Measurements from ENCODE around the gene CYP4F22.
"Not testable (repeated sequence)": the region's sequence is repeated elsewhere in the genome, so short reads cannot be mapped to it uniquely, and the experiment has no call there.

Gene CYP4F22

DNA sequence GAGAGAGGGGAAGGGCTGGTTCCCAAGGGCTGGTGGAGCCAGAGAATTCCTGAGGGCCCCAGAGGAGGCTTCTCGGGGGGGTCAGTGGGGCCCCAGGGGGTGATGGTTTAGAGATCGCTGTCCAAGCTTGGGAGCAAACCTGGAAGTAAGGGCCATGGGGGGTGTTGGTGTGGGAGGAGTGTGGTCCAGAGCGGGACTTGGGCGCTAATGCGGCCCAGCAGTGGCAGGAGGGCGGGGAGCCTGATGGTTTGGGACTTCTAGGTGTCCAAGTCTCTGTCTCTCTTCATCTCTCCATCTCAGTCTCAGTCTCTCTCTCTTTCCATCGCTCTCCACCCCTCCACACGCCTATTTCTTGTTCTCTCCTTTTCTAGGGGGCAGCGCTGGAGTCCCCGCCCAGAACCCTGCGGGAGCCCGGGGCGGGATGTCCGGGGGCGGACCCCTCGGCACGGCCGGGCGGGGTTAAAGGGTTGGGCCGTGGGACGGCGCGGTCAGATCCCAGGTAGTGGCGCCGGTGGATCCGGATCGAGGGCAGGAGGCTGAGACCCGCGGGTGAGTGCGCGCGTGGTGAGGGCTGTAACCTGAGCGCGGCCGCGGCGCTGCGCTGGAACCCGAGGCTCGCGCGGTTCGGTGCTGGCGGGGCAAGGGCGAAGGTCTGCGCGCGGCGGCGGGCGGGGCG is at the start of gene CYP4F22:
Gene CYP4F22, plus strand, starts transcription at position 491 of the 676 bp plus-strand sequence. CDS start 16,812 bp downstream, outside the sequence.
- Mint-ChIP-seq H3K4me1 (peaks cover 3% of the 10 kb centered on the region), H3K4me3 (peak within 1 kb of the TSS; percentile 49), H3K9me3 (peaks cover 2% of the 10 kb centered on the region), H3K27ac (no peak within 1 kb of the TSS), H3K36me3 (peaks cover 2% of the 10 kb centered on the region), H3K27me3 (peaks cover 23% of the 10 kb centered on the region)
- ATAC-seq (ENCODE audit: low read depth) (no peak), DNase-seq (ENCODE audit: low spot score in 2 of 2) (no peak)

DNA sequence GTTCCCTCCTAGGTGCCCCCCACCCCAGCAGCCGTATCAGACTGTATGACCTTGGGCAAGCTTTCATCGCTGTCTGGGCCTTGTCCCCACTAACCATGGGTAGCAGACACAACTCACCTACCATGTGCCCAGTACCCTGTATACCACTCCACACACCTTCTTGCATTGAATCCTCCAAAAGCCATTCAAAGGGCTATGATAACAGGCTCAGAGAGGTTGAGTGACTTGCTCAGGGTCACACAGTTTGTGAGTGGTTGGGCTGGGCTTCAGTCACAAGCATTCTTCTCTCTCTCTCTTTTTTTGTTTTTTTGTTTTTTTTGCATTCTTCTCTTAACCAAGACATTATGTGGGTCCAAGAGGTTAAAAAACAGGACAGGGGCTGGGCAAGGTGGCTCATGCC is 46.6 kb upstream of the CYP4F22 start:
- peaks cover 17% of the 10 kb centered on the region for H3K4me1 Mint-ChIP-seq
- no peak for DNase-seq (ENCODE audit: low spot score in 2 of 2)
- no peak overlapping the region for H3K27ac Mint-ChIP-seq
- no peak overlapping the region for H3K4me3 Mint-ChIP-seq
- ATAC-seq (ENCODE audit: low read depth) = no peak
- no peaks in the 10 kb centered on the region for H3K9me3 Mint-ChIP-seq
- peaks cover 12% of the 10 kb centered on the region for H3K36me3 Mint-ChIP-seq
- H3K27me3 Mint-ChIP-seq = no peaks in the 10 kb centered on the region

DNA sequence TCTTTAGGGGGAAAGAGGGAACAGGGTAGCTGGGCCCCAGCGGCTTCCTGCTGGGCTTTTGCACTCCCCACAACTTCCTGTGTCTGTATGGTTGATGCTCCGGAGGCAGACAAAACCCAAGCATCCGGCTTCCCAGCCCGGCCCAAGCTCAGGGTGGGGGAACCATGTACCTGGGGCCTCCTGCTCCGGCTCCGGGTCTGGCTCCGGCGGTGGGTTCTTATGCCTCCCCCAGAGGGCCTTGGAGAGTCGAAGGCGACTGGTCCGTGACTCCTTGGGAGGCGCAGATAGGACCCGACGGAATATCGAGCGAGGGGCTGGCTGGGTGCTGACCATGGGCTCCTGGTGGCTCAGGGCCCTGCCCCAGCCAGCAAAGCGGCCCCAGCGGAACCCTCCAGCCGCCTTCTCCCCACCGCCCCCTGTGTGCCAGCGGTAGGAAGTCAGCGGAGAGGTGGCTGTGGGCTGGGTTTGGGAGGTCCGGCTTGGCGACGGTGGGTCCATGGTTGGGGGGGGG is 44.4 kb upstream of the CYP4F22 start:
- peaks cover 32% of the 10 kb centered on the region for H3K4me1 Mint-ChIP-seq
- peak; percentile 54 for DNase-seq (ENCODE audit: low spot score in 2 of 2)

DNA sequence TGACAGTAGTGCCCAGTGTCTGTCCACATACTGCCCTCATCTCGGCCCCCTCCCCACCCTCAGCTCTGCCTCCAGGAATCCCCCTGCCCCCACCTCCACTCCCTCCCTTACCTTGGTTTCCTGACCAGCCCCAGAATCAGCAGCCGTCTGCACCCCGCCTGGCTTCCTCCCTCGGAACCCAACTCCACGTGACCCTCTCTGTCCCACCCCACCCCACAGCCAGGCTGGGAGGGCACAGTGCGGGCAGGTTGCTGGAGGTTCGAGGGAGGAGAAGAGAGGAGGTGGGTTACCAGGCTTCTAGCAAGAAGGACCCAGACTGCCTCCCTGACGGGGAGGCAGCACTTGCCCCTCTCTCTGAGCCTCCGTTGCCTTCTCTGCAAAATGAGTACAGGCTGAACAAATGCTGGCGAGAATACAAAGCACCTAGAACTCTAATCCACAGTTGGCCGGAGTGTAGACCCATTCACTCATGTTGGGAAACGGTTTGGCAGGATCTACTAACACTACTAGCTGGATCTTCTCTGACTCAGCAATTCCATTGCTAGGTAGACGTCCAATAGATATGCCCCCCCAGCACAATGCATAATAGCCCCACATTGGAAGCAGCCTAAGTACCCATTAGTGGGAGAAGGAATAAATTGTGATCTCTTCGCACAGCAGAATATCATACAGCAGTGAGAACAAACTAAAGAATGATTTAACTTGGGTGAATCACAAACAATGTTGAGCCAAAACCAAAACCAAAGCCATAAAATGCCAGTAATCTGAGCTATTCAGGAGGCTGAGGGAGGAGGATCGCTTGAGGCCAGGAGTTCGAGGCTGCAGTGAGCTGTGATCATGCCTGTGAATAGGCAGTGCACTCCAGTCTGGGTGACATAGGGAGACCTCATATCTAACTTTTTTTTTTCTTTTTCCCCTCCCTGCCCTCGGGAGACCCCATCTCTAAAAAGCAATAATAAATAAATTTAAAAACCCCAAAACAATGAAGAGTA is 43.6 kb upstream of the CYP4F22 start, which contains the start of gene RASAL3:
Gene RASAL3, minus strand, starts transcription at position 151 of the 992 bp plus-strand sequence. CDS start 186 bp downstream, outside the sequence.
- DNase-seq (ENCODE audit: low spot score in 2 of 2) (peak; percentile 29), ATAC-seq (ENCODE audit: low read depth) (peak; percentile 72)
- Mint-ChIP-seq H3K27ac (peak within 1 kb of the TSS; percentile 83), H3K9me3 (no peaks in the 10 kb centered on the region), H3K4me1 (peaks cover 38% of the 10 kb centered on the region), H3K27me3 (peaks cover 10% of the 10 kb centered on the region), H3K36me3 (peaks cover 12% of the 10 kb centered on the region), H3K4me3 (peak within 1 kb of the TSS; percentile 90)

More for the DNA sequence above, 44.4 kb upstream of the CYP4F22 start:
- Mint-ChIP-seq H3K4me3 (peak overlapping the region; percentile 90), H3K36me3 (peaks cover 12% of the 10 kb centered on the region), H3K27me3 (peaks cover 5% of the 10 kb centered on the region), H3K27ac (peak overlapping the region; percentile 83), H3K9me3 (no peaks in the 10 kb centered on the region)
- ATAC-seq (ENCODE audit: low read depth) = peak; percentile 90

DNA sequence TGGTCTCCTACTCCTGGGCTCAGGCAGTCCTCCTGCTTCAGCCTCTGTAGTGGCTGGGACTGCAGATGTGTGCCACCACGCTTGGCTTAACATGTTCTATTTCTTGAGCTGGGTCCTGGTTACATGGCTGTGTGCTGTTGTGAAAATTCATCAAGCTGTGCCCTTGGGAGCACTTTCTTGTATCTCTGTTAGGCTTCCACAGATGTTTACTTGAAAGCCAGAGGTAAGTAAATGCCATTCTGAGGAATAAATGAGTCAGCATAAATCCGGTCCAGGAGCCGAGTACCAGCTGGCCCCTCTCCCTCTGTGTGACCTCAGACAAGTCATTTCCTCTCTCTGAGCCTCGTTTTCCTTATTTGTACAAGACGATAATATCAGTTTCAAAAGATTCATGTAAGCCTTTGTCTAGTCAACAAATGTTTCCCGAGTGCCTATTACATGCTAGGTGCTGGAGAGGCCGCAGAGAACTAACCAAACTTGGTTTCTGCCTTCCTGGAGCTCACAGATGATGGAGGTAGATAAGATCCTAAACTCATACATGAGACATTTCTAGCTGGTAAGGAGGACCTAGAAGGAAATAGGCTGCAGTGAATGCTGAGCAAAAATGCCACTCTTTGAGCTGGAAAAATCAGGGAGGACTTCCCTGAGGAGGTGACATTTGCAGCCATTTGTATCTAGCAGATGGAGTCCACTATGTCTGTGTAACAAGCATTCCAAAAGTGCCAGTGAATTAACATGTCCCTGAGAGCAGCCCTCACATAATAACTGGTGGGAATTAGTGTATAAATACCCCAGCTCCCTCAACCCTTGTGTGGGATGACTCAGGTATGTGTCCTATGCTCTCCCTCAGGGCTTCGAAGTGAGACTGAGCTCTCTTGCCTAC is 41.2 kb upstream of the CYP4F22 start:
- Mint-ChIP-seq H3K4me3 (no peak overlapping the region), H3K36me3 (peaks cover 6% of the 10 kb centered on the region), H3K9me3 (no peaks in the 10 kb centered on the region), H3K27me3 (peaks cover 14% of the 10 kb centered on the region), H3K4me1 (peaks cover 39% of the 10 kb centered on the region), H3K27ac (no peak overlapping the region)
- ATAC-seq (ENCODE audit: low read depth) = no peak
- DNase-seq (ENCODE audit: low spot score in 2 of 2) = no peak

DNA sequence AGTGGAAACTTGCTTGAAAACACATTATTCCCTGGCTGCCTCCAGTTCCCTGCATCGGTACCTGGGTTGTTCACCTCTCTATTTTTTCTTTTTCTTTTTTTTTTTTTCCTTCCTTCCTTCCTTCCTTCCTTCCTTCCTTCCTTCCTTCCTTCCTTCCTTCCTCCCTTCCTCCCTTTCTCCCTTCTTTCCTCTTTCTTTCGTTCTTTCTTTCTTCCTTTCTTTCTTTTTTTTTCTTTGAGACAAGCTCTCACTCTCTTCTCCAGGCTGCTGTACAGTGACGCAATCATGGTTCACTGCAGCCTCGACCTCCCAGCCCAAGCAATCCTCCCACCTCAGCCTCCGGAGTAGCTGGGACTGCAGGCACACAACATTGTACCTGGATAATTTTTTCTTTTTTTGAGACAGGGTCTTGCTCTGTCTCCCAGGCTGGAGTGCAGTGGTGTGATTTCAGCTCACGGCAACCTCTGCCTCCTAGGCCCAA is 40.6 kb upstream of the CYP4F22 start:
- H3K4me1 Mint-ChIP-seq = peaks cover 39% of the 10 kb centered on the region
- ATAC-seq (ENCODE audit: low read depth) (no peak), DNase-seq (ENCODE audit: low spot score in 2 of 2) (no peak)
- H3K36me3 Mint-ChIP-seq = peaks cover 6% of the 10 kb centered on the region
- H3K27ac Mint-ChIP-seq = no peak overlapping the region
- H3K27me3 Mint-ChIP-seq = peaks cover 14% of the 10 kb centered on the region
- H3K9me3 Mint-ChIP-seq = no peaks in the 10 kb centered on the region
- H3K4me3 Mint-ChIP-seq = peak overlapping the region; percentile 8

DNA sequence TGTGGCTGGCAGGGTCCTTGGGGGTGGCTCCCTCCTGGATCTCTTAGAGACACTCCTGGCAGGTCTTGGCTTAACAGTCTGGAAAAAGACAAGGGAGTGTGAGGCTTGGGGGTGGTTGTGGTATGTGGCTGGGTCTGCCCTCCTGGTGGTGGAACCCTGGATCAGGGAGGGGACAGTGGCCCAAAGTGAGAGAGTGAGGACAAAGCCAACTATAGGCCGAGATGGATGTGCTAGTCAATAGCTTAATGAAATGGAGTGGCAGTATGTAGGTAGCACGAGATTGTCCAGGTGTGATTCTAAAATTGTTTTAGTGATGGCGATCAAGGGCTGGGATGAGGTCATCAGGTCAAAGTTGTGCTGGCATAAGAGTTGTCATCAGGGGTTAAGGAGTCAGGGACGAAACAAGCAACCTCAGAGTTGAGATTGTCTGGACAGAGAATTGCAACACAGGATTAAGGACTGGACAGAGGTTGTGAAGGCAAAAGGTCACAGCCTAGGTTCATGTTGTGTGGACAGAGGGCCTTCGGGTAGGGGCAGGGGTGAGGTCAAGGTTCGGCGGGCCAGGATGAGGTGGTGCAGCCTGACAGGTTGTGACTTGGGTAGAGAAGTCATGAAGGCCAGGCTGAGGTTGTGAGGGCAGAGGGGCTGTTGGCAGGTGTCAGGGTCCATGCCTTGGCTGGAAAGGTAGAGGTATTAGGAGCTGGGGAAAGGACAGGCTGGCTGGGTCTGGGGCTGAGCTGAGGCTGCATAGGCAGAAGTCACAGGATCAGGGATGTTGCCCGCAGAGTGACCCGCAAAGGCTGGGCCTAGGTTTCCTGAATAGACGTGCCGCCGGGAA is 39.4 kb upstream of the CYP4F22 start:
- peaks cover 37% of the 10 kb centered on the region for H3K4me1 Mint-ChIP-seq
- DNase-seq (ENCODE audit: low spot score in 2 of 2) (no peak), ATAC-seq (ENCODE audit: low read depth) (no peak)
- peak overlapping the region; percentile 83 for H3K4me3 Mint-ChIP-seq
- H3K27ac Mint-ChIP-seq = no peak overlapping the region
- no peaks in the 10 kb centered on the region for H3K9me3 Mint-ChIP-seq
- H3K36me3 Mint-ChIP-seq = peaks cover 6% of the 10 kb centered on the region
- peaks cover 14% of the 10 kb centered on the region for H3K27me3 Mint-ChIP-seq

DNA sequence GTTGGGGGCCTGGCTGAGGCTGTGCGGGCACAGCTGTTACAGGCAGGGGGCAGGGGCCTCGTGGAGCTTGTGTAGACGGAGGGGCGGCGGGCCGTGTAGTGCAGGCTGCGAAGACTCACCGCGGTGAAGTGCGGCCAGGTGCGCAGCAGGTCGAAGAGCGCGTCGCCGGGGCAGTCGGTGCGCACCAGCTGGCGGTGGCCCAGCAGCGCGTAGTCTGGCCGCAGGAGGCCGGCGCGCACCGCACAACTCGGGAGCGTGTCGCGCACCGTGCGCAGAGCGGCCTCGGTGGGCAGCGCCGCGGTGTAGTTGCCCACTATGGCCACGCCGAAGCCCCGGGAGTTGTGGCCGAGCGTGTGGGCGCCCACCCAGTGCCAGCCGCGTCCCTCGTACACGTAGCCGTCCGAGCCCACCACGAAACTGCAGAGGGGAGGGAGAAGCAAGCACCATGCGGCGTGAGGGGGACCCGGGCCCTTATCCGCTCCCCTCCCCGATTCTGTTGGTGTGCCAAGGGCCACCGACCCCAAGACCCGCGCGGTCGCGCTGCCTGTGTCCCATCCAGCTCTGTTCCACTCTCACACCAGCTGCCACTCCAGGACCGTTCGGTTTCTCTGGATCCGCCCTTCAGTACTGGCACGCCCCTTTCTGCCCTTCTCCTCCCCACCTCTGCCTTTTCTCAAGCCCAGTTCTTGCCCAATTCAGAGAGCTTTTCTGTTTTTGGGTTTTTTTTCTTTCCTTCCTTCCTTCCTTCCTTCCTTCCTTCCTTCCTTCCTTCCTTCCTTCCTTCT is 38.6 kb upstream of the CYP4F22 start:
- peaks cover 6% of the 10 kb centered on the region for H3K36me3 Mint-ChIP-seq
- H3K4me3 Mint-ChIP-seq = peak overlapping the region; percentile 83
- DNase-seq (ENCODE audit: low spot score in 2 of 2) = no peak
- H3K4me1 Mint-ChIP-seq = peaks cover 34% of the 10 kb centered on the region
- peak; percentile 70 for ATAC-seq (ENCODE audit: low read depth)
- no peaks in the 10 kb centered on the region for H3K9me3 Mint-ChIP-seq
- no peak overlapping the region for H3K27ac Mint-ChIP-seq
- H3K27me3 Mint-ChIP-seq = peaks cover 14% of the 10 kb centered on the region

DNA sequence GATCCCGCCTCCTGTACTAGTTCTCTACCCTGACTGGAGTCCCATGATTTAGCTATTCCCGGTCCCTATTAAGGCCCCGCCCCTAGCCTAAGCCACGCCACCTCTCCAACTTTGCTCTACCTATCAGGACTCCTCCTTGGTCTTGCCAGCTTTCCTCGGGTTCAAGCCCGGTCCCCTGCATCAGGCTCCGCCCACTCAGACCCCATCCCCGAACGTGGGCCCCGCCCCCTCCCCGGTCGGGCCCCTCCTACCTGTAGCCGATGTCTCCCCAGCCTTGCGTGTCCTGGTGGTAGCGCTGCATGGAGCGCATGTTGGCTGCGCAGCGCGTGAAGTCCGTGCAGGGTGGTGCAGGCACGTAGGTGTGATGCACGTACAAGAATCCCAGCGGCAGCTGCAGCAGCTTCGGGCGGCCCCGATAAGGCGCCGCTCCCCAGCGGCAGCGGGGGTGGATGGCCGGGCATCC is 36.7 kb upstream of the CYP4F22 start:
- H3K36me3 Mint-ChIP-seq = peaks cover 6% of the 10 kb centered on the region
- DNase-seq (ENCODE audit: low spot score in 2 of 2) (no peak), ATAC-seq (ENCODE audit: low read depth) (no peak)
- no peak overlapping the region for H3K4me3 Mint-ChIP-seq
- H3K27ac Mint-ChIP-seq = no peak overlapping the region
- H3K9me3 Mint-ChIP-seq = no peaks in the 10 kb centered on the region
- H3K27me3 Mint-ChIP-seq = peaks cover 14% of the 10 kb centered on the region
- H3K4me1 Mint-ChIP-seq = peaks cover 30% of the 10 kb centered on the region

DNA sequence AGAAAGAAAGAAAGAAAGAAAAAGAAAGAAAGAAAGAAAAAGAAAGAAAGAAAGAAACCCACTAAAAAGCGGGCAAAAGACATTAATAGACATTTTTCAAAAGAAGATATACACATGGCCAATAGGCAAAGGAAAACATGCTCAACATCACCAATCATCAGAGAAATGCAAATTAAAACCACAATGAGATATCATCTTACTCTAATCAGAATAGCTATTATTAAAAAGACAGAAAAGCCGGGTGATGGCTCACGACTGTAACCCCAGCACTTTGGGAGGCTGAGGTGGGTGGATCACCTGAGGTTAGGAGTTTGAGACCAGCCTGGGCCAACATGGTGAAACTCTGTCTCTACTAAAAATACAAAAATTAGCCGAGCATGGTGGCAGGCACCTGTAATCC is 34.5 kb upstream of the CYP4F22 start:
- not testable (repeated sequence) for H3K4me3 Mint-ChIP-seq; ATAC-seq (ENCODE audit: low read depth); H3K9me3 Mint-ChIP-seq; H3K27ac Mint-ChIP-seq; H3K36me3 Mint-ChIP-seq; DNase-seq (ENCODE audit: low spot score in 2 of 2)
- peaks cover 10% of the 10 kb centered on the region for H3K27me3 Mint-ChIP-seq
- peaks cover 16% of the 10 kb centered on the region for H3K4me1 Mint-ChIP-seq

DNA sequence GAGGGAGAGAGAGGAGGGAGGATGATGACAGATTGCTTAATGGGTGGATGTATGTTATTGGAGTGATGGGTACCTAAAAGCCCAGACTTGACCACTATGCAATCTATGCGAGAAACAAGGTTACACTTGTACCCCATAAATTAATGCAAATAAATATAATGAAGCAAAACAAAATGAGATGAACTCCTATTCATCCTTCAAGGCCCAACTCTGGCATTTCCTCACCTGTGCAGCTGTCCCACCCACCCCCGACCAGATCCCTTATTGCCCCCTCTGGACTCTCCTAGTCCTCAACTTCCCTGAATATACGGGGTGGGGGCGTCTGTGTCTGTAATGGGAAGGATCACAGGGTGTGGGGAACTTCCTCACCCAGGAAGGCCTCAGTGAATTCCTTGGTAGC is 33.2 kb upstream of the CYP4F22 start:
- no peaks in the 10 kb centered on the region for H3K36me3 Mint-ChIP-seq
- ATAC-seq (ENCODE audit: low read depth) (no peak), DNase-seq (ENCODE audit: low spot score in 2 of 2) (no peak)
- peaks cover 1% of the 10 kb centered on the region for H3K27me3 Mint-ChIP-seq
- no peak overlapping the region for H3K27ac Mint-ChIP-seq
- no peak overlapping the region for H3K4me3 Mint-ChIP-seq
- no peaks in the 10 kb centered on the region for H3K9me3 Mint-ChIP-seq
- peaks cover 5% of the 10 kb centered on the region for H3K4me1 Mint-ChIP-seq

DNA sequence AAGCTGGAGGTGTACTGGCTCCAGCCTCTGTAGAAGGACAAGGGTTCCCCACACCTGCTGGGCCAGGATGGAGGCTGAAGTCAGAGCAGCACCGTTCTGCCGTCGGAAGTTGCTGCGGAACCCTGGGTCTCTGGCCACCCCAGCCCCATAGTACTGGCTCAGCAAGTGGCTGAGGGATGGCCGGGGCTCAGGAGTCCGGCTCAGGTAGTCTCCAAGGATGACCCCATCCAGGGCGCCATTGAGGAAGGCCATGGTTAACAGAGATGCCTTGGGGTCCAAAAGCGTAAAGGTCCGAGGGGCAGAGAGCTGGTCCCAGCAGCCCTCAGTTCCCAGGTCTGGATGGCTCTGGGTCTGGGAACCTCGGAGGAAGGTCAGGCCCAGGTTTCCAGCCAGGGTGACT is 32.7 kb upstream of the CYP4F22 start:
- H3K9me3 Mint-ChIP-seq = no peaks in the 10 kb centered on the region
- DNase-seq (ENCODE audit: low spot score in 2 of 2) (no peak), ATAC-seq (ENCODE audit: low read depth) (no peak)
- no peak overlapping the region for H3K4me3 Mint-ChIP-seq
- H3K4me1 Mint-ChIP-seq = peaks cover 4% of the 10 kb centered on the region
- no peak overlapping the region for H3K27ac Mint-ChIP-seq
- H3K27me3 Mint-ChIP-seq = peaks cover 1% of the 10 kb centered on the region
- H3K36me3 Mint-ChIP-seq = no peaks in the 10 kb centered on the region
